SH-SY5Y (cell line): ENCODE data around the gene TBC1D10A.

Source experiments
- GATA2 ChIP-seq: IDR thresholded peaks from 2 replicates; pipeline ENCODE4 v1.6.1; 2011; ENCODE audit warnings: mild to moderate bottlenecking, low read depth, low read length
- GATA3 ChIP-seq: IDR thresholded peaks from 2 replicates; pipeline ENCODE4 v1.6.1; 2011; ENCODE audit warnings: low read depth, mild to moderate bottlenecking, low read length, moderate library complexity

DNA sequence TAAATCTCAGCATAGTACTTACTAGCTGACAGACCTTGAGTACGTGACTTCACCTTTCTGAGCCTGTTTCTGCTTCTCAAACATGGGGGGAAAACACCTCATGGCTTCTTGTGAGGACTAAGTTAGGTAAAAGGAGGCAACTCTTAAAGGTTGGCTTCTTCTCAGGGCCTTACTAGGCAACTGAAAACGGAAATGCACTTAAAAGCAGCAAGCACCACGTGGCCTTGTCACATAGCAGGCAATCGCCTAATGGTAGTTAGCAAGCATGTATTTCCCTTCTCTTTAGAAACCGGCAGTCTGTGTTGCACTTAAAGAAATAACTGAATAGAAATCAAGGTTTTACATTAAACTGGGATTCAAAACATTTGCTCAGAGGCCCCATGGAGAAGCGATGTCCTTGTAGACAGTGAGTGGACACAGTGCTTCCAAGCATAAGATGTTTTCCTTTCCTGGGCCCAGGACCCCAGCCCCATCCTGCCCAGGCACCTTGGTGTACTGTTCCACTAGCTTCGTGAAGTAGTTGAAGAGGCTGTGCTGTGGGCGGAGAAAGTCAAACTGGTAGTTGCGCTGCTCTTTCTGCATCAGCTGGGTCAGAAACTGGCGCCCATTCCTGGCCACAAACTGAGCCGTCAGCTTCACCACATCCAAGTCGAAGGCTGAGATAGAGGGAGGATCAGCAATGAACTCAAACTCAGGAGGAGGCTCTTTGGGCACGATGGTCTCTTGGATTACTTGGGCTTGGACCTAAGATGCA lies 17.9 kb upstream of the TBC1D10A start:
- no peak for TF ChIP-seq GATA3
- TF ChIP-seq GATA2 = no peak
